HG03045 (cell line): ENCODE results near the gene ZNF70.

Source experiments
- ATAC-seq: cut with Tn5 transposase; IDR thresholded peaks from one replicate; pipeline ENCODE4 v1.9.1; 2021; ENCODE audit warnings: mild to moderate bottlenecking, moderate library complexity; ENCODE audit not compliant: unreplicated experiment

Gene ZNF70

GRCh38 chr22:23750714-23751440 is at the start of gene ZNF70:
ZNF70 (minus strand) TSS chr22:23751112; CDS start chr22:23745140, 5,972 bp downstream.
- ATAC-seq: peak; percentile 86

GRCh38 chr22:23796461-23796860 is 45.5 kb upstream of the ZNF70 start:
- no peak for ATAC-seq

GRCh38 chr22:23793326-23793725 is 42.4 kb upstream of the ZNF70 start:
- no peak for ATAC-seq

GRCh38 chr22:23791738-23792645 is 41.1 kb upstream of the ZNF70 start:
- ATAC-seq: no peak

GRCh38 chr22:23790819-23791737 is 40.2 kb upstream of the ZNF70 start:
- ATAC-seq: no peak

GRCh38 chr22:23789638-23790037 is 38.7 kb upstream of the ZNF70 start:
- ATAC-seq: no peak

- ATAC-seq: no peak
These were observed 38.2 kb upstream of the ZNF70 start for GRCh38 chr22:23789121-23789520.

- ATAC-seq: no peak
These were observed 37.0 kb upstream of the ZNF70 start for GRCh38 chr22:23787910-23788309.

GRCh38 chr22:23787600-23787896 is 36.6 kb upstream of the ZNF70 start:
- no peak for ATAC-seq

- ATAC-seq: peak; percentile 72
These were observed 36.1 kb upstream of the ZNF70 start, which contains the start of gene SMARCB1 for GRCh38 chr22:23786752-23787599. SMARCB1 (plus strand) TSS chr22:23786966; CDS start chr22:23787170, 204 bp downstream.

GRCh38 chr22:23786261-23786710 is 35.4 kb upstream of the ZNF70 start:
- ATAC-seq: no peak

- no peak for ATAC-seq
These were observed 33.4 kb upstream of the ZNF70 start for GRCh38 chr22:23784215-23784732.

GRCh38 chr22:23783265-23784150 is 32.6 kb upstream of the ZNF70 start:
- no peak for ATAC-seq

GRCh38 chr22:23782703-23783102 is 31.8 kb upstream of the ZNF70 start:
- ATAC-seq: no peak

- ATAC-seq: no peak
These were observed 31.3 kb upstream of the ZNF70 start for GRCh38 chr22:23782252-23782651.

- ATAC-seq: no peak
These were observed 30.7 kb upstream of the ZNF70 start for GRCh38 chr22:23781511-23782183.

- no peak for ATAC-seq
These were observed 30.2 kb upstream of the ZNF70 start for GRCh38 chr22:23781065-23781464.

- no peak for ATAC-seq
These were observed 29.3 kb upstream of the ZNF70 start for GRCh38 chr22:23780146-23780748.
